GM18498 (cell line): ENCODE data around the gene ITK.

Source experiments
- ATAC-seq: cut with Tn5 transposase; IDR thresholded peaks from one replicate; pipeline ENCODE4 v1.9.1; 2021; ENCODE audit warnings: mild to moderate bottlenecking, moderate library complexity; ENCODE audit not compliant: unreplicated experiment

The ITK gene

DNA sequence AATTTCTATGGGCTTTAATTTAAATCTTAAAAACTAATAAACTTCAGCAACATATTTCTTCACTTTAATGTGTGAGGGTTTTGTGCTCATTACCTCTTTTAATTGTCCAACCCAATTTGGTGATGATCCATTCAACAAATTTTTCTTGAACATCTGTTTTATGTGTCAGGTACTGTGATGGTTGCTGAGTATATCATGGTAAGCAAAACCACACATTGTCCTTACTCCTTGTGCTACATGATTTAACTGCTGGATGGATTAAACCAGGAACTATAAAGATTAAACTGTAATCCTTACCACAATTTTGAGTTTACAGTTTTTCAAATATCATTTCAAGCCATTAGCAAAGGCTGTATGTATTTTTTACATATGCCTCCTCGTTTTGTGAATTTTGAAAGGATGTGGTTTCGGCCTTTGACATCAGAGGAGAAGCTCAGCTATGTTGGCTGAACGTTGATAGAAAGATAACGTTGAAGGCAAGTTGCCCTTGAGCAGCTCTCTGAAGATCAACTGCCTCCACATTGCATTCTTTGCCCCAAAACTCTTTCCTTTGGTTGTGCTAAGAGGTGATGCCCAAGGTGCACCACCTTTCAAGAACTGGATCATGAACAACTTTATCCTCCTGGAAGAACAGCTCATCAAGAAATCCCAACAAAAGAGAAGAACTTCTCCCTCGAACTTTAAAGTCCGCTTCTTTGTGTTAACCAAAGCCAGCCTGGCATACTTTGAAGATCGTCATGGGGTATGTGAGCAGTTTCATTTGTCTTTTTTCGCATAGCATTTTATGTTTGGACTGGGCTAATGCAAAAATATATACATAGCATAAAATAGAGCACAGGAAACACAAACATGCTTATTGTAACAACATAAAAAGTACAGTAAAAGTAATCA is at the start of gene ITK:
Gene ITK (plus strand): TSS at position 467 of the 891 bp plus-strand sequence. CDS start 138 bp downstream, at position 605.
- no peak for ATAC-seq

DNA sequence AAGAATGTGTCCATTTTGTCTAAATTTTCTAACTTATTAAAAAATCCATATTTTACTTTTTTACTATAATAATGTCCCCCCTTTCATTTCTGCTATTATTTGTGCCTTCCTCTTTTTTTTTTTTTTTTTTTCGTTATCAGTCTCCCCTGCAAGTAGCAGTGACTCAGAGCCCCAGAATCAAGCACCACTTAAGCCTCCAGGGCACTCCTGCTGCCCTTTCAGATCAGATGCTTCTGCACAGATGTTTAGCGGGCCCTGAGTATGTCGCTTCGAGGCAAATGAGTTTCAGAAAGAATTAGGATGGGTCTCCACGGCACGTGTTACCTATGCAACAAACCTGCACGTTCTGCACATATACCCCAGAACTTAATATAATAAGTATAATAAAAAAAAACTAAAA is 49.7 kb upstream of the ITK start:
- ATAC-seq, result no peak

DNA sequence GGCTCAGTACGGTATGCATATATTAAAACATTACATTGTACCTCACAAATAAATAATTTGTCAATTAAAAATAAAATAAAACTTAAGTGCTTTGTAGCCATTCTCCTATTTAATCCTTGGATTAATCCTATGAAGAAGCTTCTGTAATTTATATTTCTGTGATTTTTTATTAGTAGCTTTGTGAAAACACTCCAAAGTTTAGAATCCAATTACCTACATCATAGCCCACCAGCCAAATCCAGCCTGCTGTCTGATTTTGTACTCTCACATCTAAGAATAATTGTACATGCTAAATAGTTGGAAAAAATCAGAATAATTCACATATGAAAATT is 48.4 kb upstream of the ITK start:
- no peak for ATAC-seq

DNA sequence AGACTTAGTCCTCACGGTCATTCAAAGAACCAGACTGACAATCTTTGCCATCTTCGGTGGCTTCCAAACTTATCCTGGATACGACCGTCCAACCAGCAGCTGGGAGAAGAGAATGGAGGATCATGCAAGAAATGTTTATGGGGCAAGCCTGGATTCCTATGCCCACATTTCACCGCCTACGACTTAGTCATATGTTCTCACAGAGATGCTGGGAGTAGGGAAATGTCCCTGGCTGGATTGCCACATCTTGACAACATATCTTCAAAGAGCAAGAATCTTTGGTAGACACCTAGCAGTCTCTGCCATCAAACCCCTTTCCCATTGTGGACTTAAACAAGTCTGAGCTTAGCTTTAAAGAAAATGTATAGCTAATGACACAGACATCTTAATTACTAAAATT is 42.9 kb upstream of the ITK start:
- no peak for ATAC-seq

DNA sequence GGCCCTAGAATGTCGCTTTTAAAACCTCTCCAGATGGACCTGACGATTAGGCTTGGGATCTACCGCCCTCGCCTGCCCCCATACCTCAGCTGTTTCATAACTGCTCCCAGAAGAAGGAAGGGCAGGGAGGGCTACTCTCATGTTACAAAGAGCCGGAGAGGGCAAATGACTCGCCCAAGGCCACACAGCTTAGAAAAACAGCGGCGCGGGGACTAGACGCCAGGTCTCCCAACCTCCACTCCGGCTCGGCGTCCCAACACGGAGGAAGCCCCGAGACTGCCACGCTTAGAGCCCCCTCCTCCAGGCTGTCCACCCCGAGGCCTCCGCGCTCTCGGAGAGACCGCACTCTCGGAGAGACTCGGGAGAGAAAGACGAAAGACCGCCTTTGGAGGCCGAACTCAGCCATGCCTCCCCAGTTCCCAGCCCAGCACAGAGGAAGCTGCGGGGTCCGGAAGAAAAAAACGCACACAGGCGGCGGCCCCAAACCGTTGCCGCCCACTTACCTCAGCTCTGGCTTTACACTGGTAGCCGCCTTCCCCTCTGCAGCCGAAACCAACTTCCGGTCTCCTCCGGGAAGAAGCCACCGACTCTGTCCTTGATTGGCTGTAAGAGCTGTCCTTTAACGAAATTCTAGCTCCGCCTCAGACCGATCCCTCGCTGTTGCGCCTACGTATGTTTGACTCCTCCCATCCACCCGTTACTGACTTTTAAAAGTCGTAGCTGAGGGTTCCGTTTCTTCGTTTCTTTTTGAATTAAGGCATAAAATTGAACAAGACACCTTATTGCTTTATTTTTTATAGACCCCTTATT is 38.1 kb upstream of the ITK start, which contains the start of gene MED7:
Gene MED7 (minus strand): TSS at position 549 of the 810 bp plus-strand sequence. CDS start 3,434 bp downstream, outside the sequence.
- peak; percentile 99 for ATAC-seq

DNA sequence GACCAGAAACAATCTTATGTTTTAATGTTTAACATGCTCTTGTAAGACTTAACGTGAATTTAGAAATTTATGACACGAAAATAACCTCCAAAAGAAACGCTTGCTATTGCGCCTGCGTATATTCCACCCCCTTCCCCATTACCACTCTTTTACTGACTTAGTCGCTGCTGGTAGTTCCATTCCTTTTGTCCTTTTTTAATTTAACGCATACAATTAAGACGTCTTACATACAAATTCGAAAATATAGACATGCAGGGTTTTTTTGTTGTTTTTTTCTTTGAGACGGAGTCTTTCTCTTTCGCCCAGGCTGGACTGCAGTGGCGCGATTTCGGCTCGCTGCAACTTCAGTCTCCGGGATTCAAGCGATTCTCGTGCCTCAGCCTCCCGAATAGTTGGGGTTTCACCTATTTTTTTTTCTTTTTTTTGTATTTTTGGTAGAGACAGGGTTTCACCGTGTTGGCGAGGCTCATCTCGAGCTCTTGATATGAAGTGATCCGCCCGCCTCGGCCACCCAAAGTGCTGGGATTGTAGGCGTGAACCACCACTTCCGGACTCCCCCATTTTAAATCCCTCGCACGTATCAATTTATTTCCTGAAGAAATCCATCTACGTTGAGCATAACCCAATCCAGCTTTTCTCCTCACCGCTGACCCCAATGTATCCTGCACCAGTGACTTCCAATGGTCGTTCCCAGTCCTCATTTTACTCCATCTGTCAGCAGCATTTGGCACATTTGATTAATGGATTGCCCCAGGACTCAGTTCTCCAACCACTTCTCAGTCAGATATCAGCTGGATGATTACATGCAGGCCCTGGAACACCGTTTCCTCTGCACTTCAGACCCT is 37.3 kb upstream of the ITK start:
- ATAC-seq, result peak; percentile 44

DNA sequence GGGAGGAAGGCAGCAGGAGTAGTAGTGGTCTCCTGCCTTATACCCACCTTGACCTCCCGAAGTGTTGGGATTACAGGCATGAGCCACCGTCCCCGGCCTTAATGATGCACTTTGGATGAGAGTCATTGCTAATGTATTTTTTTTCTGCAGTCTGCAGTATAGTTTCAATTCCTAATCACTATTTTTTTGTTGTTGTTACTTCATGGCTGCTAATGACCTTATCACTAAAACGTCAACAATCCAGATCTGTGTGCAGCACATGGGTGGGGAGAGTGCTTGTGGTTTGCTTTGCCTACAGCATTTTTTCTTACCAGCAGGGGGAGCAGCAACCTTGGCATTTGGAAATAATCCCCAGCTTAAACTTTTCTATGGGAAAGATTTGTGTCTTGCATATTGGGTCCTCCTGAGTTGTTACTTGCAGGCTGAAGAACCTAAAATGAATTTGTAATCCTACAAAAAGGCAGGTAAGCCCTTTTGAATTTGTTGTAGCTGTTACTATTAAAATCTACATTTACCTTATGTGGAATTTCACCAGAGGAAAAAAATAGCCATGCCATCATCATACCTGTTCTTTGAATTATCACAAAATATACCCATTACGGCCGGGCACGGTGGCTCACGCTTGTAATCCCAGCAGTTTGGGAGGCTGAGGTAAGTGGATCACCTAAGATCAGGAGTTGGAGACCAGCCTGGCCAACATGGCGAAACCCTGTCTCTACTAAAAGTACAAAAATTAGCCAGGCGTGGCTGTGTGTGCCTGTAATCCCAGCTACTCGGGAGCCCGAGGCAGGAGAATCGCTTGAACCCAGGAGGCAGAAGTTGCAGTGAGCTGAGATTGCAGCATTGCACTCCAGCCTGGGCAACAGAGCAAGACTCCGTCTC is 31.7 kb upstream of the ITK start:
- peak; percentile 82 for ATAC-seq

DNA sequence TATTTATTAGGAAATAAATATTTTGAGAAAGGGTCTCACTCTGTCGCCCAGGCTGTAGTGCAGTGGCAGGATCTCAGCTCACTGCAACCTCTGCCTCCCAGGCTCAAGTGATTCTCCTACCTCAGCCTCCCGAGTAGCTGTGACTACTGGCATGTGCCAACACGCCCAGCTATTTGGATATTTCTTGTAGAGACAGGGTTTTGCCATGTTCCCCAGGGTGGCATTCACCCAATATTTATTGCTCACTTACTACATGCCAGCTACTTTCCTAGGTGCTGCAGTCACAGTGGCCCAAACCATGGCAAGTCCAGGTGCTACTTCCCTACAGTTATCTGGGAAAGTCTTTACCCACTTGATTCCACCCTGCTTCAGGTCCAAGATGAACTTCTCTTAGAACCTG is 29.6 kb upstream of the ITK start:
- ATAC-seq, result no peak

DNA sequence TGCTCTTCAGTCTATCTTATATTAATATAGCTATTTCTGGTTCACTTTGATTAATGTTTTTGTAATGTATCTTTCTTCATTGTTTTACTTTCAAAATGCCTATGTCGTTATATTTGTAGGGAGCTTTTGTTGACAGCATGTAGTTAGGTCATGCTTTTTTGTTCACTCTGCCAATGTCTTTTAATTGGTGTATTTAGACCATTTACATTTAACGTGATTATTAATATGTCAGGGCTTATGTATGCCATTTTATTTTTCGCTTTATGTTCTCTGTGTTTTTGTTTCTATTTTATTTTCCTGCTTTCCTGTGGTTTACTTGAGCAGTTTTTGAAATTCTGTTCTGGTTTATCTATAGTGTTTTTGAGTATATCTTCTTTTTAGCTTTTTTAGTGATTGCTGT is 25.3 kb upstream of the ITK start:
- ATAC-seq, result no peak

DNA sequence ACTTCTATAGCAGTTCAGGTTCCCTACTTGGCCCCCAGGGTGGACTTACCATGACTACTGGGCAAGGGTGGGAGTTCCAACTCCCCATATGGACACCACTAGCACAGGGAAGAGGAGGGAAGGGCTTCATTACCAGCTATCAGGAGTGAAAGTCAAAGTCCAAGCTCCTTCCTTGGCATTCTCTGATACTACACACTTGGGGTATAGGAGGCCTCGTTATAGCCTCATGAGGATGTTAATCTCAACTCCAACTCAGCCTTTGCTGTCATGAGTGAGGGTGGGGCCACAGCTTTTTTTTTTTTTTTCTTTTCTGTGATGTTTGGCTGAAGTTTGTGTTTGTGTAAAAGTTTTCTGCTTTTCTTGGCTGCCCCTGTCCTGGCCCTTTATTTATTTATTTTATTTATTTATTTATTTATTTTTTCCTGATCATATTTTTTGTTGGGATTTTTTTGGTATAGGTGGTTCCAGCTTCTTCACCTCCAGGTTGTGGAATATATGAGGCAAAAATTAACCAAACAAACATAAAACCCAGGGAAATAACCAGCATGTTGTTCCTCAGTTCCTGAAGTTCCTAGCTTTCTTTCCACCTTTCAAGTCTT is 23.2 kb upstream of the ITK start:
- no peak for ATAC-seq

DNA sequence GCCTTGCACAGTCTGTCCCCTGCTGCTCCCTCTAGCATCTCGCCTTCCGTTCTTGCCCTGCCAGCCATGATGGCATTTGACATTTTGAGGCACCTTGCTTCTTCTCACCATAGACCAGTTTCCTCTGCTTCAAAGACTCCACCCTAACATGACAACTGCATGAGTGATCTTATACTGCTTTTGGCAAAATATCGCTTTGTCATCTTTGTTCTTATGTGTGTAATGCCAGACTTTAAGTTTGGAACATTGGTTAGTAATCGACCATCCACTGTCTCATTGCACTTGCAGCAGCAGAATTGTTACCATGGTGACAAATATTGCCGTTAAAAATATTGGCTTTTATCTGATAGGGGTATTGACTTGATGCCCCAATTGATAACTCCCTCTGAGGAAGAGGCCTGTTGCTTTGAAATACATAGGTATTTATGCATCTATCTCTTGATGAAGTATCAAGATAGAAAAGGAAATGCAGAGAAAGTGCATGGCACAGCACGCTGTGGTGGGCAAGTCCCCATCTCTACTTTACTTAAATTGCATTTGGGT is 21.4 kb upstream of the ITK start:
- ATAC-seq, result no peak

DNA sequence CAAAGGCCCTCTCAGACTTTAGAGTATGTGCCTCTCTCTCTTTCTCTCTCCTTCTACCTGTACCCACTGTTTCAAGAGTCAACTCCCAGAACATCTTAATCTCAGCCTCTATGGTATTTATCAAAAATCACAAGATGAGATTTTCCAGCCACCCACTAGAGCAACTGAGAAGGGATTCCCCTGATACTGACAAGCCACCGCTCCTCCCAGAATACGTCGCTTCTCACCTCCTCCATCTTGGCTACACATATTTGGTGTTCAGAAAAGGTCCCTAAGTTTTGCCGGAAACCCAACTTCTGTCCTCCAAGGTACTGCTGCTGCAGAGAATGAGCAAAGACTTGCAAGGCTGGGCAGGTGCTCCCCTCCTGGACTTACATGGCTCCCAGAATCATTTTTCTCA is 20.6 kb upstream of the ITK start:
- ATAC-seq, result no peak

DNA sequence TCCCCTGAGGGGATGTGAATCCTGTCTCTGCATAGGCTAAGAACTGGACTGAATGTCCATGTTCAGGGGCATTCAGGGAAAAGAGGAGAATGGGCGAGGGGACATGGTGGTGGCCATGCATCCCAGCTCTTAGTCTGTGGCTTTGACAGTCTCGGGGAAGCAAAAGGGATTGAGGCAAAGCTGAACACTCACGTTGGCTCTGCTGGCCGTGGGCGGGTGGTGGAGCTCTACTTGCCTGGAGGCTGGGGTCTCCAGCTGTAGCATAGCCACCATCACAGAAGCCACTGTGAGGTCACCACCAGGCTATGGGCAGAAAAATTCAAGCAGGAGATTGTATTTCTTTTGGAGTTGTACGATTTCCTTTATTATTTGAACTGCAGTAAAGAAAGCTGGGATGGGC is 18.6 kb upstream of the ITK start:
- no peak for ATAC-seq

DNA sequence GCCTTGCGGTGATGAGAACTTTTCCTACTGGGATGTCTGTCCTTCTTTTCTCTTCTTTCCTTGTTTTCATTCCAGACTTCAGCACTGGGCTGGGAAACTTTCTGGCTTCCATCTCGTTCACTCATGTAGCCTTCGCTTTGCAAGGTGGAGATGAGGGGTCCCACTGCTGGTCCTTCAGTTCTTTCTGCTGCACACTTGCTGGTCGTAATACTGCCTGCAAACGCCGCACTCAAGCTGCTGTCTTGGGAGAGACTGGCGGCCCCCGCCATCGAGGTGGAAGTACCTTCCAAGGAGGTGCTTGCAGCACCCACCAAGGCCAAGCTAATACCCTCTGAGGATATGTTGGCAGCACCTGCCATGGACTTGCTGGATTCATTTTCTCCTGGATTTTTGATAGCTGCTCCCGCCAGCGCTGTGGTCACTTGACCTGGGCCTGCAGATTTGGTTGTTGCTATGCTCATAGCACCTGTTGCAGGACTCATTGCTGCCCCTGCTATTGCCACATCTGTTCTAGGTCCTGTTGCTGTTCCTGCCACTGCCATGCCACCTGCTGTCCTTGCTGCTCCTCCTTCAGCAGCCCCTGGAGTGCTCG is 17.6 kb upstream of the ITK start:
- ATAC-seq, result no peak

DNA sequence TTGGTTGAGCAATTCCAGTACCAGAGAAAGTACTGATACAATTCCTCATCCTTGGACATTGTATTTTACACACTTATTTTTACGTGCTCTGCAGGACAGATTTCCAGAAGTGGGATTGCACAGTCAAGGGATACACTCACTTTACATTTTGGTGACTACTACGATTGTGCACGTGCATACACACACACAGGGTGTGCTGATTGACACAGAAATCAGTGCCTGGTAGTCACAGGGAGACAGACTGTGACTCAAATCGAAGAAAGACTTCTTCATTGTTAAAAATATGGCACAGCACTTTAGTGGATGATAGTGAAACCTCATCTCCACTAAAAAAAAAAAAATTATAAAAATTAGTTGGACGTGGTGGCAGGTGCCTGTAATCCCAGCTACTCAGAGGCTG is 16.1 kb upstream of the ITK start:
- ATAC-seq, result no peak

DNA sequence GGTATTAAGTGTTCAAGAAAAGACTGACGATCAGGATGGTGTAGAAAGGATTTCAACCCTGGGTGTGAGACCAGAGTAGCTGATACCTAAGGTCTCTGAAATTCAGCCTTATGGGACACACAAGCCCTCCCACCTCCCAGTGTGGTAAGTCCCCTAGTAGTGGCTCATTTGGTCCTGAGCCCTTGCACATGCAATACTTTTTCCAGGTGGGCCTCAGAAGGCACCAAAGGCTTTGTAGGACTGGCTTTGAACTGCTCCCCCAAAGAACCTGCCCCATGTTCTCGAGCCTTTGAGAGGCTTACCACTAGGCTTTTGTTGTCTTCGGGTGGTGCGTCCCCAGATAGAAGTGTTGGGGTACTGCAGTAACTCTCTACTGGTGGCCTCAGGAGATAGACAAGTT is 15.4 kb upstream of the ITK start:
- ATAC-seq, result no peak

DNA sequence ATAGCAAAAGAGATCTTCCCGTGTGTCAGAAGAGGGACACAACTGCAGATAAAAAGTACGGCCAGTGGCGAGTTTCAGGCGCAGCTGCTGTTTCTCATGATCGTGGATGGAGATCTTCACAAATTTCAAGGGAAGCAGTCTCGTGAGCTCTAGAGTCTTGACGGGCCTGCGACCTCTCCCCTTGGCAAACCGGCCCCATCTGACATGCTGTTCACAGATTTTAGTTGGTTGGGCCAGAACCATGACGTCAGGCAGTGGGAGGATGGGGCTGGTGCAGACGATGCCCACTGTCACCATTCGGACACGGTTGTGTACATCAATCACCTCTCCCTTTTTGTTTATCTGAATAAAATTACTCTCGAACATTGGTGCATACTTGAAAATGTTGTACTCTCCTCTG is 15.0 kb upstream of the ITK start:
- ATAC-seq, result no peak

DNA sequence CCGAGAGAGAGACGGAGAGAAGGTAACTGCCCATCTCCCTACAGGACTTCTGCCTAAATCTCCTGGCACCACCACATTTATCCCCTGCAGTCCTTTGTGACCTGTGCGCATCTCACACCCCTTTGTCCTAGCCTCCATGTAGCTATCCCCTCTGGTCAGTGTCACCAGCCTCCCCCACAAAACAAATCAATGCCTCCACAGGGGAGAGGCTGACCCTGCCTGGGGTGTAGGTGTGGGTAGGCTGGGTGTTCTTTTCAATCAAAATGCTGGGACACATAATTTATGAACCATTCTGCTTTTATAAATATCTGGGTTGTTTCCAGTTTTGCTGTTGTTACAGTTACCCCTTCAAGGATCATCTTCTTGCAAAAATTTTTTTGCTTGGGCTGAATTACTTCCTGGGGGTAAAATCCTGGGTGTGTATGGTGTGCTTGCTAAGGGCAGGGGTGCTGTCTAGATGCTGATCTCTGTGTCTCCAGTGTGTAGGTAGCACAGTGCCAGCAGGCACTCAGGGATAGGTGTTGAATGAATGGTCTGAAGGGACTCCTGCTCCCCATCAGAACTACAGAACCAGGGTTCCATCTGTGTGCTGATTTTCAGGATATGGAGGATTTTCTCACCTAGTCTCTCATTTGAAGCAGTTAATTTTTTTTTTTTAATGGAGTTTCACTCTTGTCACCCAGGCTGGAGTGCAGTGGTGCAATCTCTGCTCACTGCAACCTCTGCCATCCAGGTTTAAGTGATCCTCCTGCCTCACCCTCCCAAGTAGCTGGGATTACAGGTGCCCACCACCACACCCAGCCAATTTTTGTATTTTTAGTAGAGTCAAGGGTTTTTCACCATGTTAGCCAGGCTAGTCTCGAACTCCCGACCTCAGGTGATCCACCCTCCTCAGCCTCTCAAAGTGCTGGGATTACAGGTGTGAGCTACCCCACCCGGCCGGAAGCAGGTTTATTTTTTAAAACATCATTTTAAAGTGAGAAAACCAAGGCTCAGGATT is 14.1 kb upstream of the ITK start, which contains the start of gene GARIN3:
Gene GARIN3 (minus strand): TSS at position 51 of the 1,000 bp plus-strand sequence. CDS start 96 bp downstream, outside the sequence.
- no peak for ATAC-seq
